HT-29 (cell line): ENCODE results near the gene MRPS34. TPM values are rescaled to one million over a fixed set of nuclear protein-coding genes. Genes with fewer than 3 reads are reported as not detected.

Experiments used
- DNase-seq: peaks from one replicate; pipeline ENCODE4 v3.0.0-alpha.2; 2015; ENCODE audit warnings: low spot score
- small RNA-seq: library from RNA; depleted of rRNA; stranded (forward); fragments of <200 nt; gene quantifications from one replicate; pipeline ENCODE3, GENCODE V24; 2014
- total RNA-seq: library from RNA; depleted of rRNA; stranded (reverse); fragments of >200 nt; shearing (Covaris generic); gene quantifications from 2 replicates; pipeline ENCODE4 v1.2.3, GENCODE V29; 2014; rRNA removed

The MRPS34 gene
- total RNA-seq, 1 experiment from 2014 or later = 355 TPM

DNA sequence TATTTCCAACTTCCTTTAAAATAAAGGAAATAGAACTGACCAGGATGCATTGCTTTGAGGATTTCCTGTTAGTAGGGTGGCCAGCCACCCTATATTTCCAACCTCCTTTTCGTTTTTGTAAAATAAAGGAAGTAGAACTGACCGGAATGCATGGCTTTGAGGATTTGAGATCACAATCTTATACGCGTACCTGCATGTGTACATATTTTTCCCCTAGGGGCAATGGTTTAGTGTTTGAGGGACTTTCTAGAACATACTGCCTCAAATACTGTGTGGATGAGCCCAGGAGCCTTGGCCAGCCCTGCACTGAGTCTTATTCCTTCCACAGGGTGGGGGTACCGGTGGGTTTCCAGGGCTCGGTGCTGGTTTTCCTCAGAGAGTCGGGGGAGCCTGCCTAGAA lies 41.3 kb downstream of the MRPS34 start:
- no peak for DNase-seq

DNA sequence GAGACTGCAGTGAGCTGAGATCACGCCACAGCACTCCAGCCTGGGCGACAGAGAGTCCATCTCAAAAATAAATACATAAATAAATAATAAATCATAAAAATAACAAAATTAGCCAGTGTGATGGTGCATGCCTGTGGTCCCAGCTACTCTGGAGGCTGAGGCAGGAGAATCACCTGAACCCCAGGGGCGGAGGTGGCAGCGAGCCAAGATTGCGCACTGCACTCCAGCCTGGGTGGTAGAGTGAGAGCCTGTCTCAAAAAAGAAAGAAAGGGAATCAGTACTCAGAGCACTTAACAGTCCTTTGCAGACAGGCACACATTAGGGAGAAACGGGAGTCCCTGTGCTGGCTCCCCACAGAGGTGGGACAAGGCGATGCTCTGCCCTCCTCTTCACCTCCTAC lies 41.9 kb downstream of the MRPS34 start:
- DNase-seq = no peak

DNA sequence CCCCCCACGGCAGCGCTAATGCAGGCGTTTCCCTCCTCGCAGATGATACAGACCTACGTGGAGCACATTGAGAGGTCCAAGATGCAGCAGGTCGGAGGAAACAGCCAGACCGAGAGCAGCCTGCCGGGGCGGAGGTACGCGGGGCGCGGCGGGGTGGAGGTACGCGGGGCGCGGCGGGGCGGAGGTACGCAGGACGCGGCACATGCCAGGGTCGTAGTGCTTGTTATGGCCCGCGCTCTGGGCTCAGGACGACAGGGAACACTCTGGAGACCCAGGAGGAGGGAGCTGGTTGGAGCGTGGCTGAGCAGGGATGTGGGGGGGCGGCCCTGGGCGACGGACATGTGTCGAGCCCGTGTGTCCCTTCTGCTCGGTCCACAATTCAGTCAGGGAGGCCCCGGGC lies 43.5 kb downstream of the MRPS34 start:
- DNase-seq = no peak

DNA sequence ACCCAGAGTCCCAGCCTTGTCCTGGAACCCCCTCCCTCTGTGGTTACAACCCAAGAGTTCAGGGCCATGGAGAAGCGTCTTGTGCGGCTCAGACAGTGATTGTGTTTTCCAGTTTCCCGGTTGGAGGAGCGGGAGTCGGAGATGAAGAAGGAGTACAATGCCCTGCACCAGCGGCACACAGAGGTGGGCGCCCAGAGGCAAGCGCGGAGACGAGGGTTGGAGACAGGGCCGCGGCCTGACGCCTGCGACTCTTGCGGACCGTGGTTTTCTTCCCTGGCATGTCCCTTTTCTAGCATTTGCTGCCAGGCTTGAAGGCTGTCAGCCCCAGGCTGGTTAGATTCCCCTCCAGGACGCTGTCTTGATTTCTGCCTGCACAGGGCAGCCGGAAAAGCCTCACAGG lies 43.9 kb downstream of the MRPS34 start:
- no peak for DNase-seq

DNA sequence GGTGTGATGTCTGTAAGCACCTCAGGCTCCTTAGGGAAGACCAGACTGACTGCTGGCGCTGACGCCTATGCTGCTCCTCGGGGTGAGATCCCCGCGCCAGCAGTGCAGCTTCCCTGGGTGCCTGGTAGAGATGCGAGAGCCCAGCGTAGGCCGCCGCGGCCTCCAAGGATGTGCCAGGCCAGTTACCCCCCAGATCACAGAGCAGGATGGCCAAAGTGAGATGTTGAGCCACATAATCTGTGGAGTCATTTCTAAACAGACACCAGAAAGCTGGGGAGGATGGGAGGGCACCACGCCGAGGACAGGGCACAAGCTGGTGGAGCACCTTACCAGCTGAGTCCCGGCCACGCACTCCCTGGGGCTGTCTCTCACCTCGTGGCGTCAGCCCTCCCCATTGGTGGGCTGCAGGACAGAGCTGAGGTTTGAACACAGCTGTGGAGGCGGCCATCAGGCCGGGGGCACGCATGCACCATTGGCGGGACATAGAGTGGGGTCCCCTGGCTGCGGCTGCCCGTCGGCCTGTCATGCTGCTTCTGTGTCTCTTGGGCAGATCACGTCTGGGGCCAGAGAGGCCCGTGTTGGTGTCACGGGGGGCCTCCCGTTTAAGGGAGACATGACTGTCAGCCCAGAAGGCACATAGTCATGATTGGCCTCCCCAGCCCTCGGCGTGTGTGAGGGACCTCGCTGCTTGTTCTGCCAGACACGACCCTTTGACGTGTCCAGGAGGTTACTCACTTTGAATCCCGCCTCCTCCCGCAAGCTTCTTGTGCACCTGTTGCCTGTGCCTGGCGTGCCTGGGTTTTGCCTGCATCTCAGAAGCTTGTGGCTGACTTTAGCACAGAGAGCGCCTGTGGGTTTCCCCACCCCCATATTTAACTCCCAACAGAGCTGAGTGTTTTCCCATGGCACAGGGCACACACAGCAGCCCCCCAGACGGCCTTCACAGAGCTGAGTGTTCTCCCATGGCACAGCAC lies 45.0 kb downstream of the MRPS34 start:
- no peak for DNase-seq

DNA sequence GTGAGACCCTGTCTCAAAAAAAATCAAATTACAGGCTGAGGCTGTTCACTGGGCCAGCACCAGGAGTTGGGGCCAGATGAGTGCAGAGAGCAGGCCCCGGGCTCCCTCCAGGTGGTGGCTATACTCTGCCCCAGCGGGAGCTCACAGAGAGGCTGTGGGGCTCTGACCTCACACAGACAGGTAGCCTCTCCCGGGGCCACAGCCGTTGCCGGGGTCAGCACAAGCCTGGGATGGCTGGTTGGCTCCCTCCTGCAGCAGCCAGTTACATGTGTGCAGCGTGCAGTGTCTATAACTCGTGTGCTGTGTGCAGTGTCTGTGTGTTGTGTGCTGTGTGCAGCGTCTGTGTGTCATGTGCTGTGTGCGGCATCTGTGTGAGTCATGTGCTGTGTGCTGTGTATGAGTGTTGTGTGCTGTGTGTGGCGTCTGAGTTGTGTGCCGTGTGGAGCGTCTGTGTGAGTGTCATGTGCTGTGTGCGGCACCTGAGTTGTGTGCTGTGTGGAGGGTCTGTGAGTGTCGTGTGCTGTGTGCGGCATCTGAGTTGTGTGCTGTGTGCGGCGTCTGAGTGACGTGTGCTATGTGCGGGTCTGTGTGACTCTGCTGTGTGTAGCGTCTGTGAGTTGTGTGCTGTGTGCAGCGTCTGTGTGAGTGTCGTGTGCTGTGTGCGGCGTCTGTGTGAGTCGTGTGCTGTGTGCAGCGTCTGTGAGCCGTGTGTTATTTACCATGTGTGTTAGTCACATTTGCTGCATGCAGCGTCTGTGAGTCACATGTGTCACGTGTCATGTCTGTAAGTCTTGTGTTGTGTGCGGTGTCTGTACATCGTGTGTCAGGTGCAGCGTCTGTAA lies 46.1 kb downstream of the MRPS34 start:
- no peak for DNase-seq

DNA sequence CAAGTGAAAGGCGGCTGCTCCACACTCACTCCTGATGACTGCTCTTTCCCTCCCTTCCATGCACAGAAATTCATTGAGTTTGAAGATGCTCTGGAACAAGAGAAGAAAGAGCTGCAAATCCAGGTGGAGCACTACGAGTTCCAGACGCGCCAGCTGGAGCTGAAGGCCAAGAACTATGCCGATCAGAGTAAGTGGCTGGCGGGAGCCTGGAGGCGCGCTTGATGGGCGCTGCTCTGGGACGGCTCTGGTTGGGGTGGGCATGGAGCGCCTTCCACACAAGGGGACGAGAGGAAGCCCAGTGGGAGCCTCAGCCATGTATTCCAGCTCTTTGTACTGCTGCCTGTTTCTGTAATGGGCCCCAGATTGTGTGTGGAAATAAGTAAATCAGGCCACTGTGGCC lies 48.4 kb downstream of the MRPS34 start:
- DNase-seq = no peak

DNA sequence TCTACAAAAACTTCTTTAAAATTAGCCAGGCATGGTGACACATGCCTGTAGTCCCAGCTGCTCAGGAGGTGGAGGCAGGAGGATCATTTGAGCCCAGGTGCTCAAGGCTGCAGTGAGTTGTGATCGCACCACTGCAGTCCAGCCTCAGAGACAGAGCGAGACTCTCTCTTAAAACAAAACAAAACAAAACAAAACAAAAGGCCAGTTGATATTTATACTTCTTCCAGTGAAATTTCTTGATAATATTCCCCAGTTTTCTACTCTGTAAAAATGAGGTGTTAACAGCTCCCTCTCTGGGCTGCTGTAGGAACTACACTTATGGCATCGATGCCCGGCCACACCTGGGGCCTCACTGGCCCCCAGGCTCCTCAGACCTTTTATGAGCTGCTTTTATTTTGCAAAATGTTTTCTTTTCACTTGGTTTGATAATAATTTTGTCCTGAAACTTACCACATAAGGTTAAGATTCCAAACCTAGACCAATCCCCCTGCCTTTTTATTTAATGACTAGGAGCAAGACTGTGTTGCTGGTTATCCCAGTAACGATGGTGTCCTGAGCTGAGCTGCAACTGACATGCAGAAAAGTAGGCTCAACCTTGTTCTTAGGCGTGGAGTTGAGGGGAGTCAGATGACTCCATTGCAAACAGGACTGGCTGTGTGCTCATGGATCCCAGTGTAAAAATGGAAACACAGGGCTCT lies 49.3 kb downstream of the MRPS34 start:
- DNase-seq = peak; percentile 75

Small RNA genes within 50 kb of the gene (small RNA-seq; reads per million reads assigned to genes)
- not detected for gene MIR3177

Other genes starting within 250 kb of the MRPS34 start
- 0.61 and 0.78 TPM in 2 replicates for gene TMEM204, start 239.5 kb downstream of the MRPS34 start, total RNA-seq
- gene IFT140, start 161.1 kb downstream of the MRPS34 start, total RNA-seq = 12.5 and 16.3 TPM in 2 replicates
- 9.7 and 10.6 TPM in 2 replicates for gene CRAMP1, start 160.8 kb downstream of the MRPS34 start, total RNA-seq
- 96.1 and 106 TPM in 2 replicates for gene JPT2, start 94.9 kb downstream of the MRPS34 start, total RNA-seq
- gene MAPK8IP3, start 66.9 kb downstream of the MRPS34 start, total RNA-seq = 91.6 and 120 TPM in 2 replicates
- 186 and 224 TPM in 2 replicates for gene NME3, start 1.6 kb downstream of the MRPS34 start, total RNA-seq
- 75.6 and 84.1 TPM in 2 replicates for gene EME2, start 324 bp downstream of the MRPS34 start, total RNA-seq
- gene SPSB3, start 9.4 kb upstream of the MRPS34 start, total RNA-seq = 96.9 and 102 TPM in 2 replicates
- 215 and 217 TPM in 2 replicates for gene NUBP2, start 9.8 kb upstream of the MRPS34 start, total RNA-seq
- gene IGFALS, start 20.6 kb upstream of the MRPS34 start, total RNA-seq = 0.08 TPM in 1 of 2 replicates, not detected in the other
- 81.9 and 85.2 TPM in 2 replicates for gene HAGH, start 53.7 kb upstream of the MRPS34 start, total RNA-seq
- gene FAHD1, start 54.1 kb upstream of the MRPS34 start, total RNA-seq = 85.5 and 92.5 TPM in 2 replicates
- gene MEIOB, start 99.0 kb upstream of the MRPS34 start, total RNA-seq = not detected in 2 replicates
- not detected in 2 replicates for gene HS3ST6, start 145.3 kb upstream of the MRPS34 start, total RNA-seq
- 31.7 and 35.7 TPM in 2 replicates for gene MSRB1, start 170.1 kb upstream of the MRPS34 start, total RNA-seq
- not detected in 2 replicates for gene RPL3L, start 181.6 kb upstream of the MRPS34 start, total RNA-seq
- 415 and 426 TPM in 2 replicates for gene NDUFB10, start 186.4 kb upstream of the MRPS34 start, total RNA-seq
- 4,154 and 4,232 TPM in 2 replicates for gene RPS2, start 191.7 kb upstream of the MRPS34 start, total RNA-seq
- gene RNF151, start 193.7 kb upstream of the MRPS34 start, total RNA-seq = not detected in 2 replicates
- 134 and 140 TPM in 2 replicates for gene TBL3, start 198.9 kb upstream of the MRPS34 start, total RNA-seq
- gene NOXO1, start 208.3 kb upstream of the MRPS34 start, total RNA-seq = 141 and 161 TPM in 2 replicates
- gene GFER, start 211.1 kb upstream of the MRPS34 start, total RNA-seq = 51.7 and 70.3 TPM in 2 replicates
- 1.9 and 2.3 TPM in 2 replicates for gene SYNGR3, start 216.8 kb upstream of the MRPS34 start, total RNA-seq
- gene ZNF598, start 236.7 kb upstream of the MRPS34 start, total RNA-seq = 42.9 and 49.0 TPM in 2 replicates
- 0.91 and 2.7 TPM in 2 replicates for gene NPW, start 246.7 kb upstream of the MRPS34 start, total RNA-seq